ENCODE data around the gene EPHB4.

- TF ChIP-seq CTCF (conservative IDR thresholded peaks at IDR 0.05 in 1 of 2, IDR thresholded peaks at IDR 0.05 in 1 of 2; ENCODE audit: extremely low read depth in 1 of 2, insufficient read depth in 1 of 2, low read depth in 1 of 2, low read length in 2 of 2) (no peak), EZH2 (IDR thresholded peaks at IDR 0.05; ENCODE audit: borderline replicate concordance, low read length) (no peak)
Measured at GRCh38 chr7:100753750-100754149, 73.6 kb downstream of the EPHB4 start.

Data from mammary epithelial cell (primary cell).